ENCODE measurements around the gene TKT.

GRCh38 chr3:53260286-53260785, 4.5 kb upstream of the TKT start:
- TF ChIP-seq CTCF (IDR thresholded peaks at IDR 0.05 in 4 of 5, conservative IDR thresholded peaks at IDR 0.05 in 1 of 5) (no peak), POLR2A (IDR thresholded peaks at IDR 0.05) (no peak)
